Osteocyte (in vitro differentiated cells): ENCODE results near the gene FCGR2B. TPM values are rescaled to one million over a fixed set of nuclear protein-coding genes. Genes with fewer than 3 reads are reported as not detected.

Source experiments
- DNase-seq: peaks from one replicate; pipeline ENCODE4 v3.0.0; 2021; ENCODE audit warnings: mixed read lengths; ENCODE audit not compliant: unreplicated experiment; ENCODE audit errors: extremely low spot score
- H3K27ac Mint-ChIP-seq: one replicate; pipeline ENCODE4 v1.8.0; 2021; ENCODE audit warnings: mild to moderate bottlenecking, mixed read lengths; ENCODE audit not compliant: unreplicated experiment
- H3K27me3 Mint-ChIP-seq: one replicate; pipeline ENCODE4 v1.8.0; 2021; ENCODE audit warnings: mixed read lengths; ENCODE audit not compliant: unreplicated experiment
- H3K36me3 Mint-ChIP-seq: one replicate; pipeline ENCODE4 v1.8.0; 2021; ENCODE audit warnings: mixed read lengths; ENCODE audit not compliant: unreplicated experiment
- H3K4me1 Mint-ChIP-seq: one replicate; pipeline ENCODE4 v1.8.0; 2021; ENCODE audit warnings: mixed read lengths; ENCODE audit not compliant: unreplicated experiment
- H3K4me3 Mint-ChIP-seq: one replicate; pipeline ENCODE4 v1.8.0; 2021; ENCODE audit warnings: mild to moderate bottlenecking, moderate library complexity, mixed read lengths; ENCODE audit not compliant: unreplicated experiment
- H3K9me3 Mint-ChIP-seq: one replicate; pipeline ENCODE4 v1.8.0; 2021; ENCODE audit warnings: mixed read lengths; ENCODE audit not compliant: unreplicated experiment
- CTCF ChIP-seq: fragments of 200-600 bp; sonication (generic); IDR thresholded peaks from 2 replicates; pipeline ENCODE4 v1.5.0; 2021; ENCODE audit warnings: antibody characterized with exemption, mild to moderate bottlenecking, moderate library complexity
- total RNA-seq: library from RNA; stranded (reverse); gene quantifications from 2 replicates; pipeline ENCODE4 v1.2.1, GENCODE V29; 2021

Gene FCGR2B
- total RNA-seq, 1 donor from 2014 or later: not detected

DNA sequence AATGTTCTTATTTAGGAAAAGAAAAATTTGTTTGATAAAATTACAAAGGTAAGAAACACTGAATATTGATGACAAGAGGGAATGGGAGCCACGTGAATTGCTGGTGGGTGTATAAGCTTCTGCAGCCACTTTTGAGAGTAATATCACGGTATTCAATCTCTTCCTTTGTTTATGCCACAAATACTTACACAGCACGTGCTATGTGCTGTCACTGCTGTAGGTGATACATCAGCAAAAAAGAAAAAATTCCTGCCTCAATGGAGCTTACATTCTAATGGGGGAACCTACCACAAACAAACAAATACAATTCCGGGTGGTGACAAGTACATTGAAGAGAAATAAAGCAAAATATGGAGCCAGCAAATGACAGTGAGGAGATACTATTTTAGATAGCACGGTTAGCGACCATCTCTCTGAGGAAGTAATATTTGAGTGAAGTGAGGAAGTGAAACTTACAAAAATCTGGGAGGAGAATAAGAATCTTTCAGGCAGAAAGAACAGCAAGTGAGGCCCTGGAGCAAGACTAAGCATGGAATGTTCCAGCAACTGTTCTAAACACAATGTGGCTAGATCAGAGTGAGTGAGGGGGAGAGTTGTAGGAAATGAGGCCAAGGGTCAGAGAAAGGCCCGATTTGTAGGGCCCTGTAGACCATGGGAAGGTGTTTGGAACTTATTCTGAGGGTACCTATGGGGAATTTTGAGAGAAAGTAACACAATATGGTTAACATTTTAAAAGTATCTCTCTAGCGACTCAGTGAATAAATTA is 55.8 kb downstream of the FCGR2B start:
- no peaks in the 10 kb centered on the region for H3K36me3 Mint-ChIP-seq
- no peak overlapping the region for H3K27ac Mint-ChIP-seq
- no peaks in the 10 kb centered on the region for H3K9me3 Mint-ChIP-seq
- TF ChIP-seq CTCF: no peak
- no peaks in the 10 kb centered on the region for H3K4me1 Mint-ChIP-seq
- DNase-seq: no peak
- peaks cover 36% of the 10 kb centered on the region for H3K27me3 Mint-ChIP-seq
- H3K4me3 Mint-ChIP-seq: no peak overlapping the region

GRCh38 chr1:161719325-161719611 is 56.3 kb downstream of the FCGR2B start:
- H3K27me3 Mint-ChIP-seq: peaks cover 36% of the 10 kb centered on the region
- no peak overlapping the region for H3K27ac Mint-ChIP-seq
- DNase-seq: no peak
- no peaks in the 10 kb centered on the region for H3K9me3 Mint-ChIP-seq
- no peak for TF ChIP-seq CTCF
- no peaks in the 10 kb centered on the region for H3K4me1 Mint-ChIP-seq
- H3K4me3 Mint-ChIP-seq: no peak overlapping the region
- no peaks in the 10 kb centered on the region for H3K36me3 Mint-ChIP-seq

- peaks cover 34% of the 10 kb centered on the region for H3K27me3 Mint-ChIP-seq
- H3K27ac Mint-ChIP-seq: no peak overlapping the region
Measured at GRCh38 chr1:161720422-161720821, 57.5 kb downstream of the FCGR2B start.

GRCh38 chr1:161720956-161721737 is 58.2 kb downstream of the FCGR2B start, which contains the start of gene FCRLB:
TSS of gene FCRLB (plus strand) at chr1:161721544. CDS start at chr1:161722673, 1,129 bp downstream.
- no peaks in the 10 kb centered on the region for H3K9me3 Mint-ChIP-seq
- H3K4me3 Mint-ChIP-seq: no peak within 1 kb of the TSS
- H3K4me1 Mint-ChIP-seq: peaks cover 8% of the 10 kb centered on the region
- H3K27ac Mint-ChIP-seq: no peak within 1 kb of the TSS
- TF ChIP-seq CTCF: no peak
- no peaks in the 10 kb centered on the region for H3K36me3 Mint-ChIP-seq
- no peak for DNase-seq
- H3K27me3 Mint-ChIP-seq: peaks cover 33% of the 10 kb centered on the region

More at GRCh38 chr1:161720422-161720821, 57.5 kb downstream of the FCGR2B start:
- Mint-ChIP-seq H3K9me3 (no peaks in the 10 kb centered on the region), H3K4me3 (no peak overlapping the region), H3K36me3 (no peaks in the 10 kb centered on the region), H3K4me1 (peaks cover under 1% of the 10 kb centered on the region)
- TF ChIP-seq CTCF: no peak
- DNase-seq: no peak

GRCh38 chr1:161721738-161722343 is 58.9 kb downstream of the FCGR2B start:
- no peak for TF ChIP-seq CTCF
- no peaks in the 10 kb centered on the region for H3K9me3 Mint-ChIP-seq
- peaks cover 30% of the 10 kb centered on the region for H3K27me3 Mint-ChIP-seq
- H3K27ac Mint-ChIP-seq: no peak overlapping the region
- no peak overlapping the region for H3K4me3 Mint-ChIP-seq
- H3K36me3 Mint-ChIP-seq: no peaks in the 10 kb centered on the region
- H3K4me1 Mint-ChIP-seq: peaks cover 9% of the 10 kb centered on the region
- no peak for DNase-seq
